ENCODE data around the gene NBR1. TPM values are rescaled to one million over a fixed set of nuclear protein-coding genes. Genes with fewer than 3 reads are reported as not detected.
"Not testable (repeated sequence)": the region's sequence is repeated elsewhere in the genome, so short reads cannot be mapped to it uniquely, and the experiment has no call there.

Gene NBR1
- polyA plus RNA-seq, 3 donors = 40.4 to 88.5 (median 64.0) TPM

DNA sequence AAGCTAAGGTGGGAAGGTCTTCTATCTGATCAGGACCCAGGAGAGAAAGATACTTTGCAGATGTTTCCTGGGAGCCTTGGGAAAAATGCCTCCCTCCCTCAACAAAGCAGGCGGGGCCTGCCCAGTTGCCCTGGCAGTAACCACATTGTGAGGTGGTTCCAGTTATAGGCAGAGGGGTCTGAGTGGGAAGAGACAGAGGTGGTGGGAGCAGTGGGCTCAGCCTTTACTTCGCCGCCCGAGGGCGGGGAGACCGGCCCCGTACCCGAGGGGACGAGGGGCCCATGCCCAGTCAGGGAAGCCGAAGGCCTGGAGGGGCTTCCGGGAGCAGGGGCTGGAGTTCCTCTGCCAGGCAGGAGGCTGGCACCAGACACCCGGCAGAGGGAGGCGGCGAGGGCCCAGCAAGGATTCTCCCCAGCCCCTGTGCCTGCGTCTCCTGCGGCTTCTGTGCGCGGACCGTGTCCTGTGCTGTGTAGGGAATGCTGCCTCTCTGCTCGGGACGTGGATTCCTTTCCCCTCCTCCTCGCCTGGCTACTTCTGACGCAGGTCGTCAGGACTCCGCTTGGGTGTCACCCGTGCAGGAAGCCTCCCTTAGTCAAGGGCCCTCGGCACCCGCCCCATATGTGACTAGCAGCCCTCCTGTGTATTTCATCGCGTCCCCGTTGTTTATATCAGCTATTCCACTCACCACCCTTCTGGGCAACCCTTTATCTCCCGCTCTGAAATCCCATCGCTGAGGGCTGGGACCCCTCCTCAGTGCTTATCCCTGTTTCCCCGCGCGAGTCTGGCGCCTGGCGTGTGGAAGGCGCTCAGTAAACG, 60.4 kb downstream of the NBR1 start:
- H2AFZ ChIP-seq (ENCODE audit: insufficient read depth, low read depth, low read length, poor library complexity, severe bottlenecking); H3K36me3 ChIP-seq (replicated peaks in 1 of 2; ENCODE audit: control insufficient read depth in 1 of 2, insufficient read depth in 2 of 2, low read length in 2 of 2); H3K9me3 ChIP-seq (replicated peaks in 1 of 2; ENCODE audit: control insufficient read depth in 1 of 2, insufficient read depth in 1 of 2, low read length in 2 of 2); H3K4me2 ChIP-seq (replicated peaks; ENCODE audit: extremely low read depth, low read length, poor library complexity, severe bottlenecking); H3K9me3 Mint-ChIP-seq; H3K27me3 ChIP-seq (ENCODE audit: control insufficient read depth in 2 of 2, insufficient read depth in 2 of 2, low read length in 2 of 2); H3K4me1 Mint-ChIP-seq; H3K27ac Mint-ChIP-seq; H3K79me2 ChIP-seq (ENCODE audit: insufficient read depth, low read length); H3K4me1 ChIP-seq (ENCODE audit: control insufficient read depth in 1 of 2, insufficient read depth in 2 of 2, low read length in 2 of 2); H3K36me3 Mint-ChIP-seq; intact Hi-C loops (cut with micrococcal nuclease); H3K27me3 Mint-ChIP-seq (ENCODE audit: low read depth in 3 of 3); H4K20me1 ChIP-seq (ENCODE audit: insufficient read depth, low read length): not testable (repeated sequence)
- Histone ChIP-seq H3K27ac (ENCODE audit: low read depth in 1 of 2, low read length in 2 of 2) (peak overlapping the region; percentile 13 to 45), H3K9ac (ENCODE audit: insufficient read depth, low read length, poor library complexity, severe bottlenecking) (peak overlapping the region; percentile 36), H3K4me3 (replicated peaks in 1 of 3; ENCODE audit: low read depth in 2 of 3, low read length in 3 of 3) (peak overlapping the region in 1 of 3 experiments; percentile 67)
- DNase-seq = peak in 1 of 3 donors; percentile 1
- no CpG with 5 or more reads among the region's 40 CpGs for WGBS (ENCODE audit: insufficient coverage)
- peak overlapping the region in 1 of 2 donors; percentile 37 for H3K4me3 Mint-ChIP-seq

DNA sequence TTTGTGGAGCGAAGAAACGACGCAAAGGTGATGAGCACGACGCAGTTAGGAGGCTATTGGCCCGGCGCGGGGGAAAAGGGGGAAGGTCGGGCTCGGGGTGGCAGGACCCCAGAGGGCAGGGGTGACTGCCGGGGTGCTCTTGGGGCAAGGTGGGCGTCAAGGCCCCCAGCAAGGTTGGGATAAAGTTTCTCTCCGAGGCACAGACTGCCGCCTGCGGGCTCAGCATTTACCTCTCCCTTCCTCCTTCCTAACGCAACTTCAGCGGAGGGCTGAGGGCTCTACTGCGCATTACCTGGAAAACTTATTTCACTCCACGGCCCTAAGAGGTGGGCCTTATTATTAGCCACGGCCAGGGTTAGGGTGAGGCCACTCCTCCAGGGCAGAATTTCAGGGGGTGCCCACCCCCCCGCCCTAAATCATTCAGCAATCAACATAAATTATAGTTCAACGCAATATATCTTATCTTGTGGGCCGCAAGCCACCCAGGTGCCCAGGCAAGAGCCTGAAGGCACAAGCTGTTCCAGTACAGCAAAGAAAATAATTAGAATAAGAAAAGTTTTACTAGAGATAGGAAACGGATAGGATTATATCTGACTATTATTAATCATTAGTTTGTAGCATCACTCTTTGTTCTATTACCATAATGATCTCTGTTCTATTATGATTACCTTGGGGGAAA, 61.1 kb downstream of the NBR1 start:
- intact Hi-C loops (cut with micrococcal nuclease); H4K20me1 ChIP-seq (ENCODE audit: insufficient read depth, low read length); H3K27me3 Mint-ChIP-seq (ENCODE audit: low read depth in 3 of 3); H3K36me3 Mint-ChIP-seq; H3K79me2 ChIP-seq (ENCODE audit: insufficient read depth, low read length); H3K4me1 ChIP-seq (ENCODE audit: control insufficient read depth in 1 of 2, insufficient read depth in 2 of 2, low read length in 2 of 2); H3K9me3 Mint-ChIP-seq; H3K4me1 Mint-ChIP-seq; H3K4me2 ChIP-seq (replicated peaks; ENCODE audit: extremely low read depth, low read length, poor library complexity, severe bottlenecking); H3K27me3 ChIP-seq (ENCODE audit: control insufficient read depth in 2 of 2, insufficient read depth in 2 of 2, low read length in 2 of 2); H3K9me3 ChIP-seq (replicated peaks in 1 of 2; ENCODE audit: control insufficient read depth in 1 of 2, insufficient read depth in 1 of 2, low read length in 2 of 2); H3K36me3 ChIP-seq (replicated peaks in 1 of 2; ENCODE audit: control insufficient read depth in 1 of 2, insufficient read depth in 2 of 2, low read length in 2 of 2); H2AFZ ChIP-seq (ENCODE audit: insufficient read depth, low read depth, low read length, poor library complexity, severe bottlenecking): not testable (repeated sequence)
- peak in 1 of 3 donors; percentile 11 for DNase-seq
- 80% methylated on average over 9 of the region's 24 CpGs for WGBS (ENCODE audit: insufficient coverage)
- Histone ChIP-seq H3K27ac (ENCODE audit: low read depth in 1 of 2, low read length in 2 of 2) (peak overlapping the region; percentile 13 to 45), H3K4me3 (replicated peaks in 1 of 3; ENCODE audit: low read depth in 2 of 3, low read length in 3 of 3) (peak overlapping the region in 1 of 3 experiments; percentile 67), H3K9ac (ENCODE audit: insufficient read depth, low read length, poor library complexity, severe bottlenecking) (peak overlapping the region; percentile 36)
- H3K4me3 Mint-ChIP-seq = peak overlapping the region; percentile 26 to 37
- H3K27ac Mint-ChIP-seq = peak overlapping the region in 2 of 7 donors; percentile 35 to 48

GRCh38 chr17:43233263-43233662, 62.2 kb downstream of the NBR1 start:
- H3K79me2 ChIP-seq (ENCODE audit: insufficient read depth, low read length); H3K4me2 ChIP-seq (replicated peaks; ENCODE audit: extremely low read depth, low read length, poor library complexity, severe bottlenecking); intact Hi-C loops (cut with micrococcal nuclease); H4K20me1 ChIP-seq (ENCODE audit: insufficient read depth, low read length); H3K27me3 ChIP-seq (ENCODE audit: control insufficient read depth in 2 of 2, insufficient read depth in 2 of 2, low read length in 2 of 2); H3K4me1 Mint-ChIP-seq; DNase-seq; H3K9me3 ChIP-seq (replicated peaks in 1 of 2; ENCODE audit: control insufficient read depth in 1 of 2, insufficient read depth in 1 of 2, low read length in 2 of 2); H3K36me3 ChIP-seq (replicated peaks in 1 of 2; ENCODE audit: control insufficient read depth in 1 of 2, insufficient read depth in 2 of 2, low read length in 2 of 2); H2AFZ ChIP-seq (ENCODE audit: insufficient read depth, low read depth, low read length, poor library complexity, severe bottlenecking); H3K27me3 Mint-ChIP-seq (ENCODE audit: low read depth in 3 of 3); H3K4me3 Mint-ChIP-seq; H3K9me3 Mint-ChIP-seq; H3K9ac ChIP-seq (ENCODE audit: insufficient read depth, low read length, poor library complexity, severe bottlenecking); H3K27ac Mint-ChIP-seq; H3K36me3 Mint-ChIP-seq; H3K4me1 ChIP-seq (ENCODE audit: control insufficient read depth in 1 of 2, insufficient read depth in 2 of 2, low read length in 2 of 2); H3K27ac ChIP-seq (ENCODE audit: low read depth in 1 of 2, low read length in 2 of 2); H3K4me3 ChIP-seq (replicated peaks in 1 of 3; ENCODE audit: low read depth in 2 of 3, low read length in 3 of 3): not testable (repeated sequence)
- WGBS (ENCODE audit: insufficient coverage) = no CpG with 5 or more reads among the region's 15 CpGs

GRCh38 chr17:43233877-43234276, 62.9 kb downstream of the NBR1 start, which contains the start of gene RNU2-1:
Gene RNU2-1 (minus strand): TSS chr17:43233977.
- H3K36me3 ChIP-seq (replicated peaks in 1 of 2; ENCODE audit: control insufficient read depth in 1 of 2, insufficient read depth in 2 of 2, low read length in 2 of 2); H2AFZ ChIP-seq (ENCODE audit: insufficient read depth, low read depth, low read length, poor library complexity, severe bottlenecking); H3K27me3 Mint-ChIP-seq (ENCODE audit: low read depth in 3 of 3); H3K27ac Mint-ChIP-seq; intact Hi-C loops (cut with micrococcal nuclease); H3K36me3 Mint-ChIP-seq; H3K4me2 ChIP-seq (replicated peaks; ENCODE audit: extremely low read depth, low read length, poor library complexity, severe bottlenecking); DNase-seq; H3K4me3 Mint-ChIP-seq; H3K9me3 ChIP-seq (replicated peaks in 1 of 2; ENCODE audit: control insufficient read depth in 1 of 2, insufficient read depth in 1 of 2, low read length in 2 of 2); H3K4me1 ChIP-seq (ENCODE audit: control insufficient read depth in 1 of 2, insufficient read depth in 2 of 2, low read length in 2 of 2); H3K27ac ChIP-seq (ENCODE audit: low read depth in 1 of 2, low read length in 2 of 2); H4K20me1 ChIP-seq (ENCODE audit: insufficient read depth, low read length); H3K9ac ChIP-seq (ENCODE audit: insufficient read depth, low read length, poor library complexity, severe bottlenecking); H3K27me3 ChIP-seq (ENCODE audit: control insufficient read depth in 2 of 2, insufficient read depth in 2 of 2, low read length in 2 of 2); H3K79me2 ChIP-seq (ENCODE audit: insufficient read depth, low read length); H3K9me3 Mint-ChIP-seq; H3K4me3 ChIP-seq (replicated peaks in 1 of 3; ENCODE audit: low read depth in 2 of 3, low read length in 3 of 3); H3K4me1 Mint-ChIP-seq: not testable (repeated sequence)
- no CpG with 5 or more reads among the region's 31 CpGs for WGBS (ENCODE audit: insufficient coverage)

Measured in CD14-positive monocyte (primary cell).